Hepatocyte (in vitro differentiated cells): Measurements from ENCODE around the gene MOK. TPM values are rescaled to one million over a fixed set of nuclear protein-coding genes. Genes with fewer than 3 reads are reported as not detected.

ENCODE experiments used
- DNase-seq: peaks from one replicate; pipeline ENCODE4 v3.0.0-alpha.2; 2016; ENCODE audit warnings: low spot score
- H2AFZ ChIP-seq: fragments of 200-600 bp; sonication (generic); 2 replicates; pipeline ENCODE4 v1.6.0; 2016; ENCODE audit warnings: antibody characterized with exemption, mild to moderate bottlenecking
- H3K27ac ChIP-seq: fragments of 200-600 bp; sonication (generic); 2 replicates; pipeline ENCODE4 v1.5.1; 2016; ENCODE audit warnings: mild to moderate bottlenecking
- H3K27me3 ChIP-seq: fragments of 200-600 bp; sonication (generic); 2 replicates; pipeline ENCODE4 v1.6.1; 2016
- H3K36me3 ChIP-seq: fragments of 200-600 bp; sonication (generic); replicated peaks from 2 replicates; pipeline ENCODE4 v1.5.1; 2016; ENCODE audit warnings: low read depth; ENCODE audit not compliant: insufficient read depth
- H3K4me1 ChIP-seq: fragments of 200-600 bp; sonication (generic); 2 replicates; pipeline ENCODE4 v1.5.1; 2016; ENCODE audit warnings: mild to moderate bottlenecking, moderate library complexity; ENCODE audit not compliant: insufficient read depth
- H3K4me2 ChIP-seq: fragments of 200-600 bp; sonication (generic); 2 replicates; pipeline ENCODE4 v1.6.0; 2016
- H3K4me3 ChIP-seq: fragments of 200-600 bp; sonication (generic); 2 replicates; pipeline ENCODE4 v1.5.1; 2016; ENCODE audit warnings: mild to moderate bottlenecking
- H3K79me2 ChIP-seq: fragments of 200-600 bp; sonication (generic); 2 replicates; pipeline ENCODE4 v1.6.0; 2017; ENCODE audit warnings: mild to moderate bottlenecking
- H3K9me2 ChIP-seq: fragments of 200-600 bp; sonication (generic); replicated peaks from 2 replicates; pipeline ENCODE4 v1.6.0; 2017; ENCODE audit warnings: mild to moderate bottlenecking; ENCODE audit not compliant: insufficient read depth
- H3K9me3 ChIP-seq: fragments of 200-600 bp; sonication (generic); 2 replicates; pipeline ENCODE4 v1.5.1; 2016; ENCODE audit warnings: low read depth, mild to moderate bottlenecking
- H4K20me1 ChIP-seq: fragments of 200-600 bp; sonication (generic); 2 replicates; pipeline ENCODE4 v1.6.0; 2016; ENCODE audit warnings: mild to moderate bottlenecking; ENCODE audit not compliant: insufficient read depth, poor library complexity, severe bottlenecking
- EZH2 ChIP-seq: fragments of 200-600 bp; sonication (generic); IDR thresholded peaks from 2 replicates; pipeline ENCODE4 v1.6.1; 2016; ENCODE audit warnings: antibody characterized with exemption, mild to moderate bottlenecking, borderline replicate concordance
- EZH2phosphoT487 ChIP-seq: fragments of 200-600 bp; sonication (generic); IDR thresholded peaks from one replicate; pipeline ENCODE4 v1.6.1; 2018; ENCODE audit warnings: antibody characterized with exemption, mild to moderate bottlenecking, low read depth, moderate library complexity; ENCODE audit not compliant: unreplicated experiment, severe bottlenecking
- WGBS: methylation state at CpG from one replicate; pipeline ENCODE4 v1.1.6; 2016; ENCODE audit warnings: low lambda C conversion rate; ENCODE audit errors: missing lambda C conversion rate; 5-methylcytosine and 5-hydroxymethylcytosine counted together
- polyA plus RNA-seq: library from polyadenylated mRNA; unstranded; fragments of >200 nt; fragmentation: Nextera tagmentation; extraction: Ambion mirVana; gene quantifications from 2 replicates; pipeline ENCODE4 v1.2.1, GENCODE V29; 2016
- total RNA-seq: library from RNA; depleted of rRNA; stranded (reverse); fragments of >200 nt; gene quantifications from 2 replicates; pipeline ENCODE4 v1.2.3, GENCODE V29; 2014
- TF ChIP-seq, protein P1 (sequence below): fragments of 200-600 bp; sonication (generic); IDR thresholded peaks from 2 replicates; pipeline ENCODE4 v1.5.1; 2016; ENCODE audit warnings: antibody characterized with exemption, mild to moderate bottlenecking; ENCODE audit not compliant: poor library complexity

The MOK gene
- total and polyA plus RNA-seq, 2 experiments from 2014 or later = 9.3 to 13.5 TPM

DNA sequence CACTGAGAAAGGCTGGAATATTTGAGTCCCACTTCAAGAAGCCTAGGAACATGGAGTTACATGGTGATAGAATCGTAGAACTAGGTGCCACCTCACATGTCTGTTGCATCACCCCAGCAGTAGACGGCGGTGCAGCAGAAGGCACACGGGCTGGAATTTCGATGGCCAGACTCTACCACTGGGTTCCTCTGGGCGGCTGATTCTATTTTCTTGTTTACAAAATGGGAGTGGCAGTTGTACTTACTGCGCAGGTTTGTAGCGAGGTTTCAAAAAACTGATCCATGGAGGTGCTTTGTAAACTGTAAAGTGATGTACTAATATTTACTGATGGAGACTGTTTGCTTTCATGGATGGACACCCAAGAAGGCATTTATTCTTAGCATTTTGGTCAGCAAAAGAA lies 119.6 kb downstream of the MOK start:
- Histone ChIP-seq H2AFZ (no peak overlapping the region), H3K27me3 (no peaks in the 10 kb centered on the region), H3K4me1 (peaks cover 25% of the 10 kb centered on the region), H3K79me2 (peaks cover 100% of the 10 kb centered on the region), H3K9me3 (no peaks in the 10 kb centered on the region), H3K4me3 (no peak overlapping the region), H3K27ac (peak overlapping the region; percentile 74), H3K36me3 (no peaks in the 10 kb centered on the region), H4K20me1 (peaks cover 34% of the 10 kb centered on the region), H3K9me2 (no peaks in the 10 kb centered on the region), H3K4me2 (peak overlapping the region; percentile 31)
- peak; percentile 49 for DNase-seq
- WGBS = 71% methylated on average over 8 of the region's 8 CpGs
- TF ChIP-seq EZH2phosphoT487 (no peak), EZH2 (no peak)
- TF ChIP-seq, protein P1, sequence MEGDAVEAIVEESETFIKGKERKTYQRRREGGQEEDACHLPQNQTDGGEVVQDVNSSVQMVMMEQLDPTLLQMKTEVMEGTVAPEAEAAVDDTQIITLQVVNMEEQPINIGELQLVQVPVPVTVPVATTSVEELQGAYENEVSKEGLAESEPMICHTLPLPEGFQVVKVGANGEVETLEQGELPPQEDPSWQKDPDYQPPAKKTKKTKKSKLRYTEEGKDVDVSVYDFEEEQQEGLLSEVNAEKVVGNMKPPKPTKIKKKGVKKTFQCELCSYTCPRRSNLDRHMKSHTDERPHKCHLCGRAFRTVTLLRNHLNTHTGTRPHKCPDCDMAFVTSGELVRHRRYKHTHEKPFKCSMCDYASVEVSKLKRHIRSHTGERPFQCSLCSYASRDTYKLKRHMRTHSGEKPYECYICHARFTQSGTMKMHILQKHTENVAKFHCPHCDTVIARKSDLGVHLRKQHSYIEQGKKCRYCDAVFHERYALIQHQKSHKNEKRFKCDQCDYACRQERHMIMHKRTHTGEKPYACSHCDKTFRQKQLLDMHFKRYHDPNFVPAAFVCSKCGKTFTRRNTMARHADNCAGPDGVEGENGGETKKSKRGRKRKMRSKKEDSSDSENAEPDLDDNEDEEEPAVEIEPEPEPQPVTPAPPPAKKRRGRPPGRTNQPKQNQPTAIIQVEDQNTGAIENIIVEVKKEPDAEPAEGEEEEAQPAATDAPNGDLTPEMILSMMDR = no peak

DNA sequence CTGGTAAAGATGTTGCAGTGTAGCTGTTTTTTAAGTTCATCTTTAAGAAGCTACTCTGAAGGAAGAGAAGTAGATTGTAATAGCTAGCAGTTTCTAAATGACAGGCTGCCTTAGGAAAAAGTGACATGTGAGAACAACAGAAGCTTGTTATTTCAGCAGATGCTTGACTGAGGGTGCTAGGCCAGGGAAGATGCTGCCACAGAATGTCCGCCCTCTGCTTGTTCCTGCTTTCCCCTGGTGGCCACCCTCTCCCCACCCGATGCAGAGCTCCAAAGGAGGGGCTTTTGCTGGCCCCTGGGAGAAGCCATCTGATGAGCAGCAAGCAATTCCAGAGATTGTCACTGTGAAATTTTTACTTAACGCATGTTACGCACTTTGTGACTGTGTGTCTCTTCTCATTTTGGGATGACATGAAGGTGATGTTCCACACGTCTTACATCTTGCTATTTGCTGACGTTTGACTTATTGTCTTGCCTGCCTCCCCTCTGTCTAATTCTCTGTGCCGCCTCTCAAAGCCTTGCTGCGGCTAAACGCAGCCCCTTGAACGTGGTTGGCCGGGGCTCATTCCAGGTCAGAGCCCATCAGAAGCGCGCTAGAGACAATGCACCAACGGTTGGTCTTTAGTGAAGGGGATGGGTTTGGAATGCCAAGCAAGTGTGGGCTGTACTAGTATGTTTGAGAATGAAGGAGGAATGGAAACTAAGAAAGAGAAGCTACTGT lies 120.5 kb downstream of the MOK start:
- peaks cover 25% of the 10 kb centered on the region for H3K4me1 ChIP-seq
- peaks cover 43% of the 10 kb centered on the region for H4K20me1 ChIP-seq
- TF ChIP-seq EZH2phosphoT487 = no peak
- no peak for TF ChIP-seq EZH2
- TF ChIP-seq, protein P1 = no peak
- no peak overlapping the region for H2AFZ ChIP-seq
- 91% methylated on average over 14 of the region's 14 CpGs for WGBS
- no peaks in the 10 kb centered on the region for H3K9me2 ChIP-seq
- H3K36me3 ChIP-seq = no peaks in the 10 kb centered on the region
- peaks cover 100% of the 10 kb centered on the region for H3K79me2 ChIP-seq
- DNase-seq = no peak
- no peak overlapping the region for H3K4me3 ChIP-seq
- no peaks in the 10 kb centered on the region for H3K9me3 ChIP-seq
- no peaks in the 10 kb centered on the region for H3K27me3 ChIP-seq
- H3K4me2 ChIP-seq = no peak overlapping the region
- peak overlapping the region; percentile 74 for H3K27ac ChIP-seq

DNA sequence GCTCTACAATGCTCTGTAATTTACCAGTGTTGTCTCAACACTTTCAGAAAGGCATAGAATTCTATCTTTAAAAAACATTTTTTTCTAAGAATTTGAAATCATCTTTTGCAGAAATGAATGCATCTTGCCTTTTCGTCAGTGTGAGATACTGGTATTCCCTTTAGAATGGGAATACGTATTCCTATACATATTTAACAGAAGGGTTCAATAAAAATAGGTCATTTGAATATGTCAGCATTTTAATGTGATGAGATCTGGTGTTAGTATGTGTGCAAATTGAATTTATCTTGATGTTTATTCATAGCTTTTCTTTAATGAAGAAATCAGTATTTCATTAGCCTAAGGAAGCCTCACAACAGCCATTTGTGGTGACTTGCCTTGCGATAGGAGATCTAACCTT lies 121.1 kb downstream of the MOK start:
- no peak overlapping the region for H3K4me3 ChIP-seq
- no peaks in the 10 kb centered on the region for H3K9me2 ChIP-seq
- 95% methylated on average over 3 of the region's 3 CpGs for WGBS
- no peaks in the 10 kb centered on the region for H3K27me3 ChIP-seq
- H3K4me1 ChIP-seq = peaks cover 25% of the 10 kb centered on the region
- no peak overlapping the region for H3K4me2 ChIP-seq
- no peak for DNase-seq
- H3K79me2 ChIP-seq = peaks cover 100% of the 10 kb centered on the region
- no peaks in the 10 kb centered on the region for H3K9me3 ChIP-seq
- TF ChIP-seq EZH2 (no peak), EZH2phosphoT487 (no peak)
- TF ChIP-seq, protein P1 = no peak
- H3K36me3 ChIP-seq = no peaks in the 10 kb centered on the region
- no peak overlapping the region for H3K27ac ChIP-seq
- H2AFZ ChIP-seq = no peak overlapping the region
- H4K20me1 ChIP-seq = peaks cover 43% of the 10 kb centered on the region
